Retinal pigment epithelial cell (primary cell): ENCODE data around the gene EIF4A3.

ENCODE experiments used
- DNase-seq: peaks from one replicate; pipeline ENCODE4 v3.0.0-alpha.2; 2010; ENCODE audit warnings: low read depth
- H3K4me3 ChIP-seq: 2 replicates; pipeline ENCODE4 v1.5.1; 2011; ENCODE audit warnings: mild to moderate bottlenecking, low read length, control low read depth, moderate library complexity
- TF ChIP-seq, protein P1 (sequence below): conservative IDR thresholded peaks from 2 replicates; pipeline ENCODE4 v1.5.1; 2011; ENCODE audit warnings: low read depth, low read length, control low read depth, inconsistent platforms

The EIF4A3 gene

DNA sequence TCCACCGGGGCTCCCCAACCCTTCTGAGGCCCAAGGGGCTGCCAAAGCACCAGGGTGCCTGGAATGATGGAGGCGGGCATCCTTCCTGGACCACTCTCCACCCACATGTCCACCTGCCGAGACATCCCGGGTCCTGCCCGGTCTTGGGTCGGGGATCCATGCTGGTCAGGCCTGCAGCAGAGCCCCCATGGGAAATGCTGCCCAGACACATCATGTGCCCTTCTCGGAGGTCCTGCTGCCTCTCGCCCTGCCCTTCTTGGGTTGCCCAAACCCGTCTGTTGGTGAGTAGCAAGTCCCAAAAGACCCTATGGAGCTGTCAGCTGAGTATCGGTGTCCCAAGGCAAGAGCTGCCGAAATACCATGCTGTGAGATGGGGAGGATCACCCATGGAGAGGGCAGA lies 60.3 kb downstream of the EIF4A3 start:
- H3K4me3 ChIP-seq: no peak overlapping the region
- TF ChIP-seq, protein P1, sequence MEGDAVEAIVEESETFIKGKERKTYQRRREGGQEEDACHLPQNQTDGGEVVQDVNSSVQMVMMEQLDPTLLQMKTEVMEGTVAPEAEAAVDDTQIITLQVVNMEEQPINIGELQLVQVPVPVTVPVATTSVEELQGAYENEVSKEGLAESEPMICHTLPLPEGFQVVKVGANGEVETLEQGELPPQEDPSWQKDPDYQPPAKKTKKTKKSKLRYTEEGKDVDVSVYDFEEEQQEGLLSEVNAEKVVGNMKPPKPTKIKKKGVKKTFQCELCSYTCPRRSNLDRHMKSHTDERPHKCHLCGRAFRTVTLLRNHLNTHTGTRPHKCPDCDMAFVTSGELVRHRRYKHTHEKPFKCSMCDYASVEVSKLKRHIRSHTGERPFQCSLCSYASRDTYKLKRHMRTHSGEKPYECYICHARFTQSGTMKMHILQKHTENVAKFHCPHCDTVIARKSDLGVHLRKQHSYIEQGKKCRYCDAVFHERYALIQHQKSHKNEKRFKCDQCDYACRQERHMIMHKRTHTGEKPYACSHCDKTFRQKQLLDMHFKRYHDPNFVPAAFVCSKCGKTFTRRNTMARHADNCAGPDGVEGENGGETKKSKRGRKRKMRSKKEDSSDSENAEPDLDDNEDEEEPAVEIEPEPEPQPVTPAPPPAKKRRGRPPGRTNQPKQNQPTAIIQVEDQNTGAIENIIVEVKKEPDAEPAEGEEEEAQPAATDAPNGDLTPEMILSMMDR: no peak
- DNase-seq: no peak

DNA sequence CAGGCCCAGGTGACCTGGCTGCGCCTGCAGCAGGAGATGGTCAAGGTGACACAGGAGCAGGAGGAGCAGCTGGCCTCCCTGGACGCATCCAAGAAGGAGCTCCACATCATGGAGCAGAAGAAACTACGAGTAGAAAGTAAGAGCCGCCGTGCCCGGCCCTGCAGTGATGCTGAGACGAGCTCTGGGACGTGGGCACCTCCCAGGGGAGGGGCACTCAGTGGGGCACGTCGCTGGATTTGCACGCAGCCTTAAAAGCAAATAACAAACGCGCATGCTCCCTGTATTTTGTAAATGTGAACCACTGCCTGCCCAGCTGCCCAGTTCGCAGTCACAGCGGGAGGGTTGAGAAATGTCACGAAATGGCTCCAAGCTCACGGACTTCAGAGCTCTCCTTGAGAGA lies 60.8 kb downstream of the EIF4A3 start:
- DNase-seq: no peak
- TF ChIP-seq, protein P1: no peak
- no peak overlapping the region for H3K4me3 ChIP-seq

DNA sequence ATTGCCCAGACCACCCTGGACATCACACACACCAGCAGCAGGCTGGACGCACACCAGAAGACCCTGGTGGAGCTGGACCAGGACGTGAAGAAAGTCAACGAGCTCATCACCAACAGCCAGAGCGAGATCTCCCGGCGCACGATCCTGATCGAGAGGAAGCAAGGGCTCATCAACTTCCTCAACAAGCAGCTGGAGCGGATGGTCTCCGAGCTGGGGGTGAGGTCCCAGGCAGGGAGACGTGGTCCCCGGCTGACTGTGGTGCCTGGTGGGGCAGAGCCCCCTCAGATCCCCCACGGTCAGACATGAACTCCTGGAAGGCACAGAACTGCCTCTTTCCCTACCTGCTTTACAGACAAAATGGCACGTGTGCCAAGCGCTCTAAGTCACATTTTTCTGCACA lies 62.2 kb downstream of the EIF4A3 start:
- no peak overlapping the region for H3K4me3 ChIP-seq
- TF ChIP-seq, protein P1: no peak
- no peak for DNase-seq
